ENCODE results near the gene TPP1. TPM values are rescaled to one million over a fixed set of nuclear protein-coding genes. Genes with fewer than 3 reads are reported as not detected.
A peak's percentile ranks its signal among the peaks of the same experiment; 100 is the strongest.

The TPP1 gene
- total and polyA plus RNA-seq, 2 of the 13 experiments (the other 11 are each of a cell fraction or from before 2014, with no cell fraction given): 13.9 to 74.6 TPM

DNA sequence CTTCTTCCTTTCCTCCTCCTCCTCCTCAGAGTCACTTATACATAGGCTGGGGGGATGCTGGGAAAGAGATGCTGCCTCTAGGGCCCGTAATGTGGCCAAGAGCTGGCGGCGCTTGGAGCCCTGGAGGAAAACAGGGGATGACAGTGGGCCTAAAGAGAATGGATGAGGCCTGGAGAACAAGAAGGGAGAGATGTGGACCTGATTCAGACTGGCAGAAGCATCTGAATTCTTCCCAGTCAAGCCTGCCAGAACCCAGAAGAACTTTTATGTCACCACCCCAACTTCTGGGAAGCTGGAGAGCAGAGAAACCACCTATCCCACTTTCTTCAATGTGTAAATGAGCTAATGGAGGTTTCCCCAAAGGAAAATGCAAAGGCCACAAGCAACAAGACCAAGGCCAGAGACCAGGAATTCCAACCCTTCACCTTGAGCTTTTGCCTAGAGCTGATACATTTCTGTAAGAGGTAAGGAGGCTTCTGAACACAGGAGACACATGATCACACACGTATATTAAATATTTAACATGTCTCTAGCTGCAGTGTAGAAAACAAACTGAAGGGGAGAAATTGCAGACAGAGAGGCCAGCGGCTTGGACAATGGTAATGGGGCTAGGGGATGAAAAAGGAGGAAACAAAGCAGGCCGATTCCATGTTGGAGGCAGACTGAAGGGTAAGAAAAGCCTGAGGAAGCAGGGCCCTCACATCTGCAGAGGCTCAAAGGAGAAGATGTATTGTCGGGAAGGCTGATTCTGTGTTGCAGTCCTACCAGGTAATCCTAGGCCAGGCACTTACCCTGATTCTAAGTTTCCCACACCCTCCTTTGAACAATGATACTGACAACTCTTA, 16.9 kb downstream of the TPP1 start (continued):
- TF ChIP-seq, protein P1, sequence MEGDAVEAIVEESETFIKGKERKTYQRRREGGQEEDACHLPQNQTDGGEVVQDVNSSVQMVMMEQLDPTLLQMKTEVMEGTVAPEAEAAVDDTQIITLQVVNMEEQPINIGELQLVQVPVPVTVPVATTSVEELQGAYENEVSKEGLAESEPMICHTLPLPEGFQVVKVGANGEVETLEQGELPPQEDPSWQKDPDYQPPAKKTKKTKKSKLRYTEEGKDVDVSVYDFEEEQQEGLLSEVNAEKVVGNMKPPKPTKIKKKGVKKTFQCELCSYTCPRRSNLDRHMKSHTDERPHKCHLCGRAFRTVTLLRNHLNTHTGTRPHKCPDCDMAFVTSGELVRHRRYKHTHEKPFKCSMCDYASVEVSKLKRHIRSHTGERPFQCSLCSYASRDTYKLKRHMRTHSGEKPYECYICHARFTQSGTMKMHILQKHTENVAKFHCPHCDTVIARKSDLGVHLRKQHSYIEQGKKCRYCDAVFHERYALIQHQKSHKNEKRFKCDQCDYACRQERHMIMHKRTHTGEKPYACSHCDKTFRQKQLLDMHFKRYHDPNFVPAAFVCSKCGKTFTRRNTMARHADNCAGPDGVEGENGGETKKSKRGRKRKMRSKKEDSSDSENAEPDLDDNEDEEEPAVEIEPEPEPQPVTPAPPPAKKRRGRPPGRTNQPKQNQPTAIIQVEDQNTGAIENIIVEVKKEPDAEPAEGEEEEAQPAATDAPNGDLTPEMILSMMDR (CRISPR knock-in tag; IDR thresholded peaks at IDR 0.05): no peak
- no peak for TF ChIP-seq HMGA1 (CRISPR knock-in tag; conservative IDR thresholded peaks at IDR 0.05)

DNA sequence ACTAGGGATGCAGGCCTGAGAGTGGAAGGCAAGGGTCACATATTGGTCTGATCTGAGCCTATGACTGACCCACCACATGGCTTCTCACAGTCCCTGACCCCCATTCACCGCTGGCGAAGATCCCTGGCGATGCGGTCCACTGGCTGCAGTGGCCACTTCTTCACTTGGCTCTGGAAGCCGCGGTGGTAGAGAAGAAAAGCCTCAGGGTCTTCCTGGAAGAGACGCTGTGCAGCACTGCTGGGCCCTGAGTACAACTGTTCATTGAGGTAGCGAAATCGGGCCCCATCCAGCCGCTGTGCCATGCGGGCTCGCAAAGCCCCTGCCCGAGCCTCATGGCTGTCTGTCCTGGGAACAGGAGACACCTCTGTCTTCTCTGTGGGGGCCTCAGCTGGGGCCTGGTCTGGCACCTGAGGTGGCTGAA, 18.2 kb downstream of the TPP1 start:
- TF ChIP-seq AGO2 (optimal IDR thresholded peaks at IDR 0.05; ENCODE audit: low read depth, low read length) (peak; percentile 25), SIX4 (CRISPR knock-in tag; IDR thresholded peaks at IDR 0.05) (no peak)
- intact Hi-C loops (cut with micrococcal nuclease; ENCODE audit: unreplicated experiment) (loop anchor here (5.0 kb wide), 2 partner anchors 66 to 69 kb away; no protein-coding TSS in a partner anchor), in situ Hi-C loops (cut with HindIII; ENCODE audit: extremely low pct_ligation_motif_present, low pct_unique_long_range_greater_than_20kb) (loop anchor here (10.0 kb wide), 1 partner anchor 116 kb away; the partner anchor contains the start of genes ARFIP2 and TIMM10B)
- no peak overlapping the region for H3K9ac ChIP-seq (ENCODE audit: insufficient read depth, low read depth, low read length)
- no peak overlapping the region for H3K27ac ChIP-seq (ENCODE audit: extremely low read length, insufficient read depth, low read length)
- H3K9me3 ChIP-seq (ENCODE audit: low read length): no peaks in the 10 kb centered on the region
- H3K4me3 ChIP-seq (replicated peaks in 1 of 3; ENCODE audit: insufficient read depth in 1 of 3, low read depth in 2 of 3, low read length in 3 of 3): no peak overlapping the region
- no peaks in the 10 kb centered on the region; a peak in 1 of 5 replicates for H3K27me3 ChIP-seq (ENCODE audit: control insufficient read depth in 1 of 2, insufficient read depth in 2 of 2, low read length in 2 of 2)
- no peaks in the 10 kb centered on the region for H4K20me1 ChIP-seq (ENCODE audit: insufficient read depth, low read length)
- CTCF ChIA-PET (ENCODE audit: low intra/inter-chr PET ratio, low total read pairs): no interaction called here
- no peak overlapping the region for H3K4me2 ChIP-seq (ENCODE audit: low read depth, low read length)
- ATAC-seq: no peak
- BruUV-seq (replicated peaks): no TSS peak
- WGBS (ENCODE audit: low lambda C conversion rate): 100% methylated on average over 9 of the region's 13 CpGs
- DNase-seq (ENCODE audit: low spot score): no peak
- H3K36me3 ChIP-seq (replicated peaks in 1 of 2; ENCODE audit: control insufficient read depth in 1 of 2, insufficient read depth in 2 of 2, low read length in 2 of 2): peaks cover 12 to 24% of the 10 kb centered on the region in 2 experiments
- FAIRE-seq: no peak
- H3K79me2 ChIP-seq (ENCODE audit: insufficient read depth, low read length): peaks cover 36% of the 10 kb centered on the region
- H2AFZ ChIP-seq (ENCODE audit: low read length): no peak overlapping the region
- POLR2A ChIA-PET: no interaction called here
- peaks cover 56% of the 10 kb centered on the region for H3K4me1 ChIP-seq (ENCODE audit: insufficient read depth, low read length)

All from HepG2 (cell line).